ENCODE measurements around the gene DENND1A.

The DENND1A gene

GRCh38 chr9:123358181-123358905 lies 571.6 kb downstream of the DENND1A start:
- no peak for DNase-seq (ENCODE audit: low read depth)
- H3K4me3 ChIP-seq (ENCODE audit: low read length), result no peak overlapping the region
- no peak for TF ChIP-seq CTCF (IDR thresholded peaks at IDR 0.05; ENCODE audit: insufficient read depth, low read depth, low read length, missing control alignments)

- DNase-seq (ENCODE audit: low read depth), result no peak
- no peak for TF ChIP-seq CTCF (IDR thresholded peaks at IDR 0.05; ENCODE audit: insufficient read depth, low read depth, low read length, missing control alignments)
- no peak overlapping the region for H3K4me3 ChIP-seq (ENCODE audit: low read length)
Observed at GRCh38 chr9:123357743-123358059, 572.2 kb downstream of the DENND1A start.

- DNase-seq (ENCODE audit: low read depth), result no peak
- TF ChIP-seq CTCF (IDR thresholded peaks at IDR 0.05; ENCODE audit: insufficient read depth, low read depth, low read length, missing control alignments), result no peak
- no peak overlapping the region for H3K4me3 ChIP-seq (ENCODE audit: low read length)
Observed at GRCh38 chr9:123356851-123357742, 572.8 kb downstream of the DENND1A start.

- TF ChIP-seq CTCF (IDR thresholded peaks at IDR 0.05; ENCODE audit: insufficient read depth, low read depth, low read length, missing control alignments), result no peak
- no peak for DNase-seq (ENCODE audit: low read depth)
- H3K4me3 ChIP-seq (ENCODE audit: low read length), result no peak within 1 kb of the TSS
Observed at GRCh38 chr9:123355761-123356431, 574.0 kb downstream of the DENND1A start, which contains the start of gene CRB2. TSS of gene CRB2 (plus strand) at chr9:123356197. CDS start at chr9:123356261, 64 bp downstream.

GRCh38 chr9:123354806-123355508 lies 575.0 kb downstream of the DENND1A start:
- DNase-seq (ENCODE audit: low read depth), result peak; percentile 30
- TF ChIP-seq CTCF (IDR thresholded peaks at IDR 0.05; ENCODE audit: insufficient read depth, low read depth, low read length, missing control alignments), result no peak
- H3K4me3 ChIP-seq (ENCODE audit: low read length), result no peak overlapping the region

GRCh38 chr9:123353984-123354591 lies 575.8 kb downstream of the DENND1A start:
- peak; percentile 48 for DNase-seq (ENCODE audit: low read depth)
- peak; percentile 79 for TF ChIP-seq CTCF (IDR thresholded peaks at IDR 0.05; ENCODE audit: insufficient read depth, low read depth, low read length, missing control alignments)
- no peak overlapping the region for H3K4me3 ChIP-seq (ENCODE audit: low read length)
